Esophagus squamous epithelium (tissue), 5 donors: Measurements from ENCODE around the gene XRRA1. TPM values are rescaled to one million over a fixed set of nuclear protein-coding genes. Genes with fewer than 3 reads are reported as not detected.
A peak's percentile ranks its signal among the peaks of the same experiment; 100 is the strongest.

Experiments
- DNase-seq: peaks from one replicate; lab custom pipeline; 2025; lab: John Stamatoyannopoulos, UW
- H3K27ac ChIP-seq, 4 donors: fragments of 200-600 bp; sonication (generic); one replicate each; pipeline ENCODE4 v1.5.1; 2016 to 2019; ENCODE audit warnings: mild to moderate bottlenecking in 1 of 4
- H3K27me3 ChIP-seq, 4 donors: fragments of 200-600 bp; sonication (generic); 1 replicate in 3 of 4; 2 replicates in 1 of 4; pipeline versions ENCODE4 v1.5.1 to v1.6.0; 2017 to 2021; ENCODE audit warnings: antibody characterized with exemption in 1 of 4
- H3K36me3 ChIP-seq, 3 donors: fragments of 200-600 bp; sonication (generic); one replicate each; pipeline ENCODE4 v1.5.1; 2016 to 2019
- H3K4me1 ChIP-seq, 3 donors: fragments of 200-600 bp; sonication (generic); one replicate each; pipeline ENCODE4 v1.5.1; 2017 to 2019
- H3K4me3 ChIP-seq, 4 donors: fragments of 200-600 bp; sonication (generic); 1 replicate in 3 of 4; 2 replicates in 1 of 4; pipeline ENCODE4 v1.5.1; 2016 to 2019; ENCODE audit warnings: mild to moderate bottlenecking in 2 of 4, moderate library complexity in 1 of 4
- H3K9me3 ChIP-seq, 3 donors: fragments of 200-600 bp; sonication (generic); one replicate each; pipeline ENCODE4 v1.5.1; 2016 to 2019
- POLR2A ChIP-seq, 4 donors: fragments of 450-650 bp; IDR thresholded peaks; one replicate each; pipeline ENCODE4 v1.6.1; 2017; ENCODE audit warnings: antibody characterized with exemption in 4 of 4, mild to moderate bottlenecking in 4 of 4, moderate library complexity in 3 of 4
- WGBS, 2 donors: methylation state at CpG; one replicate each; pipeline ENCODE4 v1.1.5; 2018; 5-methylcytosine and 5-hydroxymethylcytosine counted together
- intact Hi-C: fragments of 100-400 bp; cut with DNase I; formaldehyde crosslinking; loops from one replicate; pipeline ENCODE4 v1.15.0; 2022
- total RNA-seq, 4 donors: library from RNA; depleted of rRNA; stranded (reverse); fragments of >200 nt; gene quantifications; one replicate each; pipeline ENCODE4 v1.1.0, GENCODE V29; 2016
- TF ChIP-seq, protein P1 (sequence below), 6 experiments: fragments of 450-650 bp in 4 of 6; fragments of 200-600 bp in 2 of 6; sonication (generic) in 2 of 6; IDR thresholded peaks; one replicate each; pipeline ENCODE4 v1.5.1; 2016 to 2019; ENCODE audit warnings: antibody characterized with exemption in 6 of 6, mild to moderate bottlenecking in 4 of 6, moderate library complexity in 4 of 6
- donor health status: DM: yes; HTN: yes; CAD: no.

Gene XRRA1
- total RNA-seq, 4 donors from 2014 or later: 0.45 to 19.5 (median 9.1) TPM

DNA sequence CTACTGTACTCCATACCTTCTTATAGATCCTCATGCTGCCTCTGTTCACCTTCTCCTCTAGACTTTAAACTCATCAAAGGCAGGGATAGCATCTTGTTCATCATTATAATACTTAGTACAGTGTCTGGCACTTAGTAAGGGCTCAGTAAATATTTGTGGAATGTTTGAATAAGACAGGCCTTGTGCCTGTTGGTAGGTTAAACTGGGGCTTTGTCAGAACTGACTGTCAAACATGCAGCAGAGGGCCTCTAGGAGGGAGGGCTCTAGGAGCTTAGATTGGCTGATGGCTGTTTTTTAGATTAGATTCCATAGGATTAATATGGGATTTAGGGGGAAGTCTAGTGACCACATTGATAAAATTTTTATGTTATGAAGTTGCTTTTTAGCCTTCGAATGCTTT lies 129.5 kb downstream of the XRRA1 start:
- H3K4me3 ChIP-seq: no peak overlapping the region
- H3K27me3 ChIP-seq: no peaks in the 10 kb centered on the region
- peak overlapping the region in 1 of 4 donors; percentile 11 for H3K27ac ChIP-seq
- peaks cover 0 to 44% (median 14%) of the 10 kb centered on the region in 3 donors for H3K4me1 ChIP-seq
- H3K9me3 ChIP-seq: peaks cover 0 to 12% (median 1%) of the 10 kb centered on the region in 3 donors
- peaks cover 0 to 90% (median 0%) of the 10 kb centered on the region in 3 donors for H3K36me3 ChIP-seq
- intact Hi-C loops: no loop called here
- TF ChIP-seq, protein P1, sequence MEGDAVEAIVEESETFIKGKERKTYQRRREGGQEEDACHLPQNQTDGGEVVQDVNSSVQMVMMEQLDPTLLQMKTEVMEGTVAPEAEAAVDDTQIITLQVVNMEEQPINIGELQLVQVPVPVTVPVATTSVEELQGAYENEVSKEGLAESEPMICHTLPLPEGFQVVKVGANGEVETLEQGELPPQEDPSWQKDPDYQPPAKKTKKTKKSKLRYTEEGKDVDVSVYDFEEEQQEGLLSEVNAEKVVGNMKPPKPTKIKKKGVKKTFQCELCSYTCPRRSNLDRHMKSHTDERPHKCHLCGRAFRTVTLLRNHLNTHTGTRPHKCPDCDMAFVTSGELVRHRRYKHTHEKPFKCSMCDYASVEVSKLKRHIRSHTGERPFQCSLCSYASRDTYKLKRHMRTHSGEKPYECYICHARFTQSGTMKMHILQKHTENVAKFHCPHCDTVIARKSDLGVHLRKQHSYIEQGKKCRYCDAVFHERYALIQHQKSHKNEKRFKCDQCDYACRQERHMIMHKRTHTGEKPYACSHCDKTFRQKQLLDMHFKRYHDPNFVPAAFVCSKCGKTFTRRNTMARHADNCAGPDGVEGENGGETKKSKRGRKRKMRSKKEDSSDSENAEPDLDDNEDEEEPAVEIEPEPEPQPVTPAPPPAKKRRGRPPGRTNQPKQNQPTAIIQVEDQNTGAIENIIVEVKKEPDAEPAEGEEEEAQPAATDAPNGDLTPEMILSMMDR (IDR thresholded peaks at IDR 0.05): no peak
- no peak for TF ChIP-seq POLR2A (IDR thresholded peaks at IDR 0.05)
- DNase-seq: no peak
- 78 to 82% methylated on average over 1 of the region's 1 CpG for WGBS, 2 donors

DNA sequence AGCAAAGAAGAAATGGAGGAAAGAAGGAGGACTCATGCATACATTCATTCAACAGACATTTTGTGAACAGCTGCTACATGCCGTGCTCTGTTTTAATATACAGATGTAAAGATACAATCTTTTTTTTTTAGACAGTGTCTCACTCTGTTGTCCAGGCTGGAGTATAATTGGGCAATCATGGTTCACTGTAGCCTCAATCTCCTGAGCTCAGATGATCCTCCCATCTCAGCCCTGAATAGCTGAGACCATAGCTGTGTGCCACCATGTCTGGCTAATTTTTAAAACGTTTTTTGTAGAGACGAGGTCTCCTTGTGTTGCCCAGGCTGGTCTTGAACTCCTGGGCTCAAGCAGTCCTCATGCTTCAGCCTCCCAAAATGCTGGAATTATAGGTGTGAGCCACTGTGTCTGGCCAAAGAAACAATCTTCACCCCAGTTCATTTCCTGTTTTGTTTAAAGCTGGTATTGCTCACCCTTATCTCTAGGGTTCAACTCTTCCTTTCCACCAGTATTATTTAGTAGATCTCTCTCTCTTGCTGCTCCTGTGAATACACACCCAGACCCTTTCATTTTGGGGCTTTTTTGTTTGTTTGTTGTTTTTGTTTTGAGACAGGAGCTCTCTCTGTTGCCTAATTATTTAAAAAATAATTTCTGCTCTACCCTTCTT lies 130.5 kb downstream of the XRRA1 start:
- no peak for DNase-seq
- Histone ChIP-seq H3K27ac (no peak overlapping the region), H3K36me3 (peaks cover 0 to 92% (median 0%) of the 10 kb centered on the region in 3 donors), H3K9me3 (peaks cover 0 to 12% (median 0%) of the 10 kb centered on the region in 3 donors), H3K4me3 (no peak overlapping the region), H3K4me1 (peaks cover 0 to 44% (median 14%) of the 10 kb centered on the region in 3 donors), H3K27me3 (no peaks in the 10 kb centered on the region)
- 55 to 100% methylated on average over 2 to 3 of the region's 3 CpGs for WGBS, 2 donors
- intact Hi-C loops: no loop called here
- TF ChIP-seq, protein P1 (IDR thresholded peaks at IDR 0.05): no peak
- no peak for TF ChIP-seq POLR2A (IDR thresholded peaks at IDR 0.05)

DNA sequence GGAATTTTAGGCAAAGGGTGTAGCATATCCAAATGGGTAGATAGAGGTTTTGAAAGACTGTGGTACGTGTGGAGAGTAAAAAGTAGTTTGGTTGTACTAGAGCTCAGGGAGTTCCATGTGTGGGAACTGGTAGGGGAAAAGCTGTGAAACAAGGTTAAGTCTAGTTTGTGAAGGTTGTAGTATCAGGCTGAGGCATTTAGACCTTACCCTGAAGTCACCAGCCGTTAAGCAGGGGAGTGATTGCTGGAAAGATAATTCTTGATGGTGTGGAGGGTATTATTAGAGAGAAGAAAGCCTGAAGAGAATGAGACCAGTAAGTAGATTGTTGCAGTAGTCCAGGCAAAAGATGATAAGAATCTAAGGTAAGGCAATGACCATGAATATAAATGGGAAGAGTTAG lies 132.2 kb downstream of the XRRA1 start:
- no peak for DNase-seq
- Histone ChIP-seq H3K4me3 (no peak overlapping the region), H3K9me3 (no peaks in the 10 kb centered on the region), H3K36me3 (peaks cover 0 to 92% (median 0%) of the 10 kb centered on the region in 3 donors), H3K27ac (no peak overlapping the region), H3K27me3 (no peaks in the 10 kb centered on the region), H3K4me1 (peaks cover 0 to 28% (median 7%) of the 10 kb centered on the region in 3 donors)
- 85 to 88% methylated on average over 2 of the region's 2 CpGs for WGBS, 2 donors
- intact Hi-C loops: no loop called here
- TF ChIP-seq, protein P1 (IDR thresholded peaks at IDR 0.05): no peak
- TF ChIP-seq POLR2A (IDR thresholded peaks at IDR 0.05): no peak

DNA sequence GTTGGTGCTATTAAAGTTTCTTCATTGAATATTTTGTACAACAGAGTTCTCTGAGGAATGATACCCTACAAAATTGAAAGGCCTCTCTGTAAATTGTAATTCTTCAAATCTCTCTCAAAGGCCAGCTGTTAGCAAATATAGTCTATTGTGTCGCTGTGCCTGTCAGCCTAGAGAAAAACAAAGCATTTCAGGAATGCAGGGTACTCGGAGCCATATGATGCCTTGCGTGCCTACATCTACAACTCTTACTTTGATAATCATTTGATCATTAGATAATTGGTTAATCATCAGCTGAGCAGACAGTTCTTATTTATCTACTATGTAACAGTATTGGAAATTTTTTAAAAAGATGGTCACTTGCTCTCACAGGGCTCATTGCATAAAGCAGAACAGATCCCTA lies 132.9 kb downstream of the XRRA1 start:
- WGBS, 2 donors: 88 to 95% methylated on average over 3 of the region's 3 CpGs
- no peak overlapping the region for H3K27ac ChIP-seq
- peaks cover 0 to 95% (median 0%) of the 10 kb centered on the region in 3 donors for H3K36me3 ChIP-seq
- DNase-seq: no peak
- no peaks in the 10 kb centered on the region for H3K9me3 ChIP-seq
- TF ChIP-seq, protein P1 (IDR thresholded peaks at IDR 0.05): no peak
- TF ChIP-seq POLR2A (IDR thresholded peaks at IDR 0.05): no peak
- intact Hi-C loops: no loop called here
- H3K27me3 ChIP-seq: no peaks in the 10 kb centered on the region
- no peak overlapping the region for H3K4me3 ChIP-seq
- peaks cover 0 to 26% (median 6%) of the 10 kb centered on the region in 3 donors for H3K4me1 ChIP-seq

DNA sequence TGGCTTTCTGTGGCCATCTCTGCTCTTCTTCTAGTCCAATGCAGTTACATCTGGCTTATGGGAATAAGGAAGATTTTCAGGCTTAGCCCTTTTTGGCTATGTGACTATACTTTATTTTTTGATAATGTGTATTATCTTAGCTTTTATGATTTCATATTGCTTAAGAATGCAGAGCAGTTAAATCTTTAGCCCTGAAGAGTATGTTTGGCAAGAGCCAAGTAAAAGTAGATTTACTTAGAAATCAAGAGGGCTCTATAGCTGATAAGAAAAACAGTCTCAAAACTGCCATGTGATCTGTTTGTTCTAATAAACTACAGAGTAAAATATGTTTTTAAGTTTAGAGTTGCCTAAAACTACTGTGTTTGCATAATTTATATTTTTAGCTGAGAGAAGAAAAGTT lies 139.1 kb downstream of the XRRA1 start:
- no peak overlapping the region for H3K27ac ChIP-seq
- no peak for DNase-seq
- no peaks in the 10 kb centered on the region for H3K27me3 ChIP-seq
- TF ChIP-seq, protein P1 (IDR thresholded peaks at IDR 0.05): no peak
- no peak for TF ChIP-seq POLR2A (IDR thresholded peaks at IDR 0.05)
- no peak overlapping the region for H3K4me3 ChIP-seq
- H3K9me3 ChIP-seq: no peaks in the 10 kb centered on the region
- peaks cover 0 to 18% (median 3%) of the 10 kb centered on the region in 3 donors for H3K4me1 ChIP-seq
- H3K36me3 ChIP-seq: peaks cover 0 to 43% (median 0%) of the 10 kb centered on the region in 3 donors
- intact Hi-C loops: no loop called here
